HG03025 (cell line): ENCODE results near the gene NOD2.

Source experiments
- ATAC-seq: cut with Tn5 transposase; IDR thresholded peaks from one replicate; pipeline ENCODE4 v1.9.1; 2021; ENCODE audit warnings: mild to moderate bottlenecking, moderate library complexity; ENCODE audit not compliant: unreplicated experiment, low FRiP score

NOD2 gene

DNA sequence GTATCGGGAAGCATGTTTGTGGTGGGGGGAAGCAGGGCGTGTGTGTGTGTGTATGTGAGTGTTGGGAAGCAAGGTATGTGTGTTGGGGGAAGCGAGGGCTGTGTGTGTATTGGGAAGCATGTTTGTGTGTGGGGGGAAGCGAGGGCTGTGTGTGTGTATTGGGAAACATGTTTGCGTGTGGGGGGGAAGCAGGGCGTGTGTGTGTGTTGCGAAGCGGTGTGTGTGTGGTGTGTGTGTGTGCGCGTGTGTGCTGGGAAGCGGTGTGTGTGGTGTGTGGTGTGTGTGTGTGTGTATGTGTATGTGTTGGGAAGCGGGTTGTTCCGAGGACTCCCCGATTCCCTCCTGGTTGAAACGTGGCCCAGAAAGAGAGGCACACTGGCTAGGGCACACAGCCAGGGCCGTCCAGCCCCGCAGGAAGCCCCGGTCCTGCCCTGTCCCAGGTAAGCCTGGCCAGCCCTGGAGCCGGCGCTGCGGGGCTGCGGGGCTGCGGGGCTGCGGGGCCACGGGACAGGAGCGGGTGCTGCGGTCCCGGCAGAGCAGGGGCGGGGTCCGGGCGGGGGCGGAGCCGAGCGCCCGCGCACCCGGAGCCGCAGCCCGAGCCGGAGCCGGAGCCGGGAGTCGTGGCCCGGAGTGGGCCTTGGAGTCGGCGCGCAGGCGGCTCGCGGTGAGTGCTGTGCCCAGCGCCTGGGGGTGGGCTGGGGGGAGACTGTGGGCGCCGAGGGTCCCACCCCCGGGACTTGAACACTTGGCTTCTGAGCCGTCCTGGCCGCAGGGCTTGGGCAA lies at the start of gene NOD2:
NOD2 (plus strand) TSS at position 608 of the 783 bp plus-strand sequence. CDS start 5,890 bp downstream, outside the sequence.
- ATAC-seq, result no peak

DNA sequence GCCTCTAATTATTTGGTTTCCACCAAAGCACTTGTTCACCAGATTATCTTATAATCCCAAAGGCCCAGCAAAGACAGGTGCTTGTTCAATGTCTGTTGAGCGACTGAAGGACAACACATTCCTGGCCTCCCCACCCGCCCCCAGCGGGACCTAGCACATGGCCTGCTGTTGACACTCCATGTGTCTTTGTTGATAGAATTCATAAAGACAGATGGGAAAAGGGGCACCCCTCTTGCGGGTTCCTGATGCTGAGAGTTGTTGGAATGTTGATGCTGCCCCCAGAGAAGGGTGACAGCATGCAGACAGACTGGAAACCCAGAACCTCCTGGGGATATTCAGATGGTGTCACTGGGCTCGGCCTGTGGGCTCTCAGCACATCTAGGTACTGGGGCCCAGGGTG lies 49.2 kb upstream of the NOD2 start:
- no peak for ATAC-seq

DNA sequence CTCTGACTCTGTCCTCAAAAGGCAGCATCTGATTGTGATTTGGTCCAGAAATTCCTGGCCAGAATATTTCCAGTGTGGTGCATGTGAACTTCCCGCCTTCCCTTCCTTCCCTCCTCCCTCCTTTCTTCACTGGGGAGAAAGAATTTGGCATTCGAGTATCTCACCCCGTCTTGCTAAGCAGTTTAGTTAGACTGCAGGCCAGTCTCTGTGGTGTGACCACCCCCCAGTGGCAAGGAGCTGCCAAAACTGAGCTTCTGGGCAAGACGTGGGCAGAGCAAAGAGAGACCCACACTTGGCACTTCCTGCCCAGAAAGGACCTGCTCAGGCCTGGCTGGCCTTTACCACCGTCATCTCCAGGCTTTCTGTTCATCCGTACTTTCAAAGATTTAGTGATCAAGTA lies 48.7 kb upstream of the NOD2 start:
- ATAC-seq, result no peak

DNA sequence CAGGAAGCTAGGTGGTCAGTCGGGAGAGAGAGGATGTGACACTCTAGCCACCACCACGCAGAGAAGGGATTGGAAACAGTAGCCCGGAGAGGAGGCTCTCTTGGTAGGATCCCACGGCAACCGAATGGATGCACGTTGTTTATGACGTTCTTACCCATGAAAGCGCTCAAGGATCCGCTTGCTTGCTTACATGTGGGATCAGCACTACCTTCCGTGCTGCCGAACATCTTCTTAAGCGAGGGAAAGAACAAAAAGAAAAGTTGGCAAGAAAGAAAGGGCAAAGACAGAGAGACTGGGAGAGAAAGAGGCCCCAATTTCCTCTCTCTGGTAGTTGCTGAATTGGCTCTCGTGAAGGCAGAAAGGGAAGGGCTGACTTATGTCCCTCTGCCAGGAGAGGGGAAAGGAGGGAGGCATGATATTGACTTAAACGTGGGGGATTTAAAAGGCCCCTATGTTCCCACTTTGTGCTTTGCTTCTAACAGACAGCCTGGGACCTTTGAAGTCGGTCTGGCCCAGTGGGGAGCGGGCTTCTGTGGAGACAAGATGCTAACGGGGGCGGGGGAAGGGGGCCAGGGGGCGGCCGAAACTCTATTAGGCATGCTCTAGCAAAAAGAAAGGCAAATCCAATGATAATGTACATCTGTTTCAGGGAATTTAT lies 47.7 kb upstream of the NOD2 start:
- no peak for ATAC-seq

DNA sequence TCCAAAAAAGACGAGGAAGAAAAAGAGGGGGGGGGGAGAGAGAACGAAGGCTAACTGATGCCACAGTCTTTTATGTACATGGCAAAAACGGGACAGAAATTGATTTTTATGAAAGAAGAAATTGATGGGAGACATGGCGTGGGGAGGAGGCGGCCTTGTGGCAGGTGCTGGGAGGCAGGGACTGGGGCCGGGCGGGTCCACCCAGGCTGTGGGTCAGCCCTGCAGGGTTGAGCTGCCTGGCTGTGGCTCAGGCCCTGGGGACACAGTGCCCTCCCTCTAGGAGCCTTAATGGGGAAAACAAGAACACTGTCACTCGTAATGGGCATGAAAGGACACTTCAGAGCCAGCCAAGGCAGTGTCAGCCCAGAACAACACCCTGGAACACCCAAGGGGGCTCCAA lies 47.1 kb upstream of the NOD2 start:
- ATAC-seq, result no peak

DNA sequence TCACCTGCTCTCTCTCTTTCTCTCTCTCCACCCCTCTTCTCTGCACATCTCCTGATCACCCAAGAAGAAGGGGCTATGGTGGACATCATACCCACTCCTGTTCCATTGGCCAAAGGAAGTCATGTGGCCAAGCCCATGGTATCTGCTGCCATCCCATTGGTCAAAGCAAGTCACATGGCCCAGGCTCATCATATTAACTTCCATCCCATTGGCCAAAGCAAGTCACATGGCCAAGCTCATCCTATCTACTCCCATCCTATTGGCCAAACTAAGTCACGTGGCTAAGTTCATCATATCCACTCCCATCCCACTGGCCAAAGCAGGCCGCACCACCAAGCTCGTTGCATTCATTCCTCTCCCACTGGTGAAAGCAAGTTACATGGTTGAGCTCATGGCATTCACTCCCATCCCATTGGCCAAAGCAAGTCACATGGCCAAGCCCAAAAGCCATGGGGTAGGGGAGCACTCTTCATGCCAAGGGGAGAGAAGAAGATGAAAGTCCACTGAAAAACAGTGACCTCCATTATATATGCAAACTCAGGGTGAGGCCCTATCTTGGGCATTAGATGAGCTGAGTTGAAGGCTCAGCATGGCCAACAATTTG lies 41.5 kb upstream of the NOD2 start:
- ATAC-seq, result no peak

DNA sequence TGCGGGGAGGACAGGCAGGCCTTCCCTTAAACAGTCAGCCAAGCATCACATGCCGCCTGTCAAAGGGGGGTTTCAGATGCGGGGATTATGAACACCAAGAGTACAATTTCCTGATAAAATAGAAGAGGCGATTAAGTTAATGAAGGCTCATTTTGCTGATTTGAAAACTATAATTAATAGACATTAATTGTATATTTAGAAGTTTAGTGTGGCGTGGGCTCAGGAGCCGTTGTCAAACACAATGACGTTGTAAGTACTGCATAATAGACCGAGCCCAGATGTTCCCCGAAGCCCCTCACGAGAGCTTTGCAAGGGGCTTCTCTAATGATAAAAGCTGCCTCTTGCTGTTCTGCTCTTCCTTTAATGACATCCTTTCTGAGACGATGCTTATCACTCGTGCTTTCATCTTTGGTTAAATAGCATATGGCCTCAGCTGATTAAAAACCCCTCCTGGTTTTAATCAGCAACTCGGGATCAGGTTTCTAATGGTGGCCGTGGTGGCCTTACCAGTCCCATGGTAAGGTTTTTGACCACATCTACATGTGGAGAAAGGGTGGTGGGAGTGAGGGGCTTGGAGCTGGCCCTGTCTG lies 40.5 kb upstream of the NOD2 start:
- no peak for ATAC-seq

DNA sequence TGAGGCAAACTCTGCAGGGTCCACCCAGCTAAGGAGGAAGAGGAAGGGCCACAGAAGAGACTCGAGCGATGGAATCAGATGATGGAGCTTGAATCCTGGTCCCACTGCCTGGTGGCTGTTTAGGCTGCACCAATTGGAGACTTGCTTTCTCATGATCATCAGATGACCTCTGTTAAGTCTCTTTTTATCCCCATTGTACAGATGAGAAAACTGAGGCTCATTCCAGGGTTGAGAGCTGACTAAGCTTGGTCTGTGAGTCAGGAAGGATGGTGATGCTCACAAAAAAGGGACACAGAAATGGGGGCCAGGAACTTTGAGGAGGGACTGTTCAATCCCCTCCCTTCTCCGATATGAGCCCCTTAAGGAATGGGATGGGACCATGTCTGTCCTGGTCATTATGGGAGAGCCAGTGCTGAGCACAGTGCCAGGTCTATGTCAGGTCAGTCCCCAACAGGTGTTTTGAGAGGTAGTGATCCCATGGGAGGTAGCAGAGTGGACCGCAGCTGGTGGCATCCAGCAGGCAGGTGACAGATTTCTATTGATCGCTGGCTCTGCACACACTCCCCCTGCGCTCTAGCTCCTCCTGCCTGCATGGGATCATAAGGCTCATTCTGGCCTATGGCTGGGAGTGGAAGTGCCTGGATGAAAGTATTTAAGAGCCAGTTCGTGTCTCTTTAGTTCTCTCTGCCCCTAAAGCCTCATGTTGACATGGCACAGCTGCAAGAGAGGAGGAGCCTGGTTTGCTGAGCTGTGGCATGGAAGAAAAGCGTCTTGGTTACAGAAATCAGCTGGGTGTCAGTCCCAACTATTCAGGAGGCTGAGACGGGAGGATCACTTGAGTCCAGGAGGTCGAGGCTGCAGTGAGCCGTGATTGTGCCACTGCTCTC lies 39.5 kb upstream of the NOD2 start:
- ATAC-seq, result no peak

DNA sequence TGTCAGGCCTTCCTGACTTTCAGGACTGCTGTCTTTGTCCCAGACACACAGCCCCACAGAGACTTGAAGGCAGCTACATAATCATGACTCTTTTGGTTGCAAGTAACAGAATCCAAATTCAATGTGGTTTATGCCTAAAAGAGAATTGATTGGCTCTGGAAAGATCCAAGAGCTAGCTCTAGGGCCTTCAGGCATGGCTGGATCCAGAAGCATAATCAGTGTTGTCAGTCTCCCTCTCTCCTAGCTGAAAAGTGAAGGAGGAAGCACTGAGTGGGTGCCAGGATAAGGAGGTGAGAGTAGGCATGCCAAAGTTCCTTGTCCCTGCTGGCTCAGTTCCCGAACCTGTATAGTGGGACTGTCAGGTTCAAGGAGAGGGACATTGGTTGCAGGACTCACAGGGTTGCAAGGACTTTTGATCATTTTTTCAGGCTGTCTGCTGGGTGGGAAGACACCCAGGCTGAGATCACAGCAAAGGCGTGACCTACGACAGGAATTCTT lies 37.8 kb upstream of the NOD2 start:
- no peak for ATAC-seq

DNA sequence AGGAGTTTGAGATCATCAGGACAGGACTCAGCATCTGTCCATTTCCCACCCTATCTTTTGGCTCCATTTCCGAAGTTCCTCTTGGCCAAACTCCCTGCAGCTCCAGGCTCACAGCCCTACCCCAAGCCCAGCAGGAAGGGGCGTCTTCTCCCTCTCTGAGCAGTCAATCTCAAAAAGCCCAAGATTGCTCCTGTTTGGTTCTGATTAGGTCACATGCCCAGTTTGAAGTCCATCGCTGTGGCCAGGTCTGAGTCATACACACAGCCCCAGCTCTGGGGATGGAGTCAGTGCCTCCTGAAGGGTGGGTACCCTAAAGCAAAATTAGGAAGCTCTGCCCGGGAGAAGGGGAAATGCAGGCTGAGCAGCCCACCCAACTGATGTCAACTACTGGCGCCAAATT lies 36.2 kb upstream of the NOD2 start:
- no peak for ATAC-seq

DNA sequence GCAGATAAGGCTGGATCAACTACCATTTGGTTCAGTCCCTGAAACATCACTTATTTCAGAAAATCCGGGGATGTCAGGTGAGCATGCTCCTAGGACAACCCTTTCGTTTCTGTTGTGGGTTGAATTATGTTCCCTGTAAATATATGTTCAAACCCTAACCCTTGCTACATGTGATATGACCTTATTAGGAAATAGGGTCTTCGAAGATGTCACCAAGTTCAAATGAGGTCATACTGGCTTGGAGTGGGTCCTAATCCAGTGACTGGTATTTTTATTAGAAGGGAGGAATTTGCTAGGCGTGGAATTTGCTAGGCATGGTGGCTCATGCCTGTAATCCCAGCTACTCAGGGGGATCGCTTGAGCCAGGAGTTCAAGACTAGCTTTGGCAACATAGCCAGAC lies 33.6 kb upstream of the NOD2 start:
- ATAC-seq, result no peak

DNA sequence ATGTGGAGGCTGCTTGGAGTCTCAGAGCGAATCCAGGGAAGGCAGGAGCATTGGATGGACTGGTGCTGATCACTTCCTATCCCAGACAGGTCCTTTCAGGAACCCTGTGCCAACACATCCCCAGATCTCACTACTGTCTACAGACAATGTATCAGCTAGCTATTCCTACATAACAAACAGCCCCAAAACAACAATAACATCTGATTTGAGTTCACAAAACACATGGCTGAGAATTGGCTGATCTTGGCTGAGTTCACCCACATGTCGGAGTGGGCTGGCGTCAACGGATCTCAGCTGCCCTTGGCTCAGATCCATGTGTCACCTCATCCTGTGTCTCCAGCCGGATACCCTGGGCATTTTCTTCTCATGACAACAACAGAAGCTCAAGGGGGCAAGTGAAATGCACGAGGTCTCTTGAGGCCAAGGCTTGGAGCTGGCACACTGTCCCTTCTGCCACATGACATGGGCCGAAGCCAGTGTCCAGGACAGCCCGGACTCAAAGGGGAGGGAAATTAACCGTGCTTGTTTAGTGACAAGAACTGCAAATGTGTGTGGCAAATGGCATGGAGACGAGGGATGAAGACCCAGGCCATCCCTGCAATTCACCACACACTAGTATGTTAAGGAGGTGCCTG lies 31.0 kb upstream of the NOD2 start:
- ATAC-seq, result no peak

DNA sequence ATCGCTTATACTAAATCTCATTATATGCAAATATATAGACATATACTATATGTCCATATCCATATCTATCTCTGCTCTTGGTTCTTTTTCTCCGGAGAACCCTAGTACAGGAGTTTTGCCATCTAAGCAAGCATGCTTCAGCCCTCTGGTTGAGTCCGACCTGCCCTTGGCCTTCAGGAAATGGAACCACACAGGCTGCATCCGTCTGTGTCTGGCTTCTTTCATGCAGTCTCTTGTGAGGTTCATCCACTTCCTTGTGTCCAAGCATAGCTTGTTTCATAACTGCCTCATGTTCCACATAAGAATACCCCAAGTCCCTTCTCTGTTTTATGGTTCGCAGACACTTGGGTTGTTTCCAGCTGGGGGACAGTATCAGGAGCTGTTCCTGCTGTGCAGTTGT lies 29.1 kb upstream of the NOD2 start:
- no peak for ATAC-seq

DNA sequence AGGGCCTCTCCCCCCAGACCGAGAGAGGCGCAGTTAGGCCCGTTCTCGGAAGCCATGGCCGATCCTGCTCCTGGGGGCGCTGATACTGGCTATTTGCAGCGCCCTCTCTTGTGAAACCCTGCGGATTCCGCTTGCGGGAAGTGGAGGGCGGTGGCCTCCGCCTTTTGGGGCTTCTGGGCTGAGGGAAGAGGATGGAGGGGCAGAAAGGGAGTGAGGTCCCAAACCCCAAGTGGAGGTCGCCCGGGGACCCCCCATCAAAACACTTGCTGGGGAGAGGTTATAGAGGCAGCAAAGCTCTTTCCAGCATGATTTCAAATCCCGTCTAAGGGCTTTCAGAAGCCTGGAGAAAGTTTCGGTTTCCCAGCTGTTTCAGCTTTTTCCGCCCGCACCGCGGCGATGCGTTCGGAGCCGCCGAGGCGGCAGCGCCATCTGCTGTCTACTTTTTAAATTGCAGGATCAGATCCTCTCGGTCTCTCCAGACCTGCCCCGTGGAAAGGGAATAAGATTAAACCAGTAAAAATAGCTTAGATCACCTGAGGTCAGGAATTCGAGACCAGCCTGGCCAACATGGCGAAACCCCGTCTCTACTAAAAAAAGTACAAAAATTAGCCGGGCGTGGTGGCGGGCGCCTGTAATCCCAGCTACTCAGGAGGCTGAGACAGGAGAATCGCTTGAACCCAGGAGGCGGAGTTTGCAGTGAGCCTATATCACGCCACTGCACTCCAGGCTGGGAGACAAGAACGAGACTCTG lies 28.1 kb upstream of the NOD2 start:
- ATAC-seq, result no peak

DNA sequence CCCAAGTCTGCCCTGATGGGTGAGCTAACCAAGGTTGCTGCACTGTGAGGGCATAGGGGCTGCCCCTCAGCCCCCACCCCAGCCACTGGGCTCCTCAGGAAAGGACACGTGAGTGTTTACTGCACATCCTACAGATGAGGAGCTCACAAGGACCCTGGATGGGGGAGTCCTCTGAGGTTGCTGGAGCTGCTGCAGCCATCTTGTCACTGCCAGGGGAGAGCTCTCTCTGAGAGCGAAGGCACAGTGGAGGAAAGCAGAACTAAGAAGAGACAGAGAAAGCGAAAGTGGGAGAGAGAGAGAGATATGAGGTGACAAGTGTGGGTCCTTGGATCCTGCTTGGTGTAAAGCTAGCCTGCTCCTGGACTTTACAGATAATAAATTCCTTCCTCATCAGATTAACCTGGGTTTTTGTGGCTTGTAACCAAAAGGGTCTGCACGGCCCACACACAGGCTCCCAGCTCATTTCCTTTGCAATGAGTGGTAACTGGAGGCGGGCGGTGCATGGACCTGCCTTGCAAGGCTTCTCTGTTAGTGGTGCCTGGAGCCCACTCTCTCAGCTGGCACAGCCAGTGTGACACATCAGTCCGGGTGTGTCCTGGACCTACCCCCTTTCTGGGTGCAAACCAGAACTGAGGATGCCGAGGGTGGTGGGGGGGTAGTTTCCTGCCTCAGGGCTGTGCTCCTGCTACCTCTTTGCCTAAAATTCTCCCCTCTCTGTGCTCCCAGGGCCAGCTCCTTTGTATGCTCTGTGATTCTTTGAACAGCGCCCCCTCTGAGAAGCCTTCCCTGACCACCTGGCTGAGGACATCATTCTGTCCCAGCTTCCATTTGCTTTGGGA lies 26.5 kb upstream of the NOD2 start:
- ATAC-seq, result peak; percentile 65

DNA sequence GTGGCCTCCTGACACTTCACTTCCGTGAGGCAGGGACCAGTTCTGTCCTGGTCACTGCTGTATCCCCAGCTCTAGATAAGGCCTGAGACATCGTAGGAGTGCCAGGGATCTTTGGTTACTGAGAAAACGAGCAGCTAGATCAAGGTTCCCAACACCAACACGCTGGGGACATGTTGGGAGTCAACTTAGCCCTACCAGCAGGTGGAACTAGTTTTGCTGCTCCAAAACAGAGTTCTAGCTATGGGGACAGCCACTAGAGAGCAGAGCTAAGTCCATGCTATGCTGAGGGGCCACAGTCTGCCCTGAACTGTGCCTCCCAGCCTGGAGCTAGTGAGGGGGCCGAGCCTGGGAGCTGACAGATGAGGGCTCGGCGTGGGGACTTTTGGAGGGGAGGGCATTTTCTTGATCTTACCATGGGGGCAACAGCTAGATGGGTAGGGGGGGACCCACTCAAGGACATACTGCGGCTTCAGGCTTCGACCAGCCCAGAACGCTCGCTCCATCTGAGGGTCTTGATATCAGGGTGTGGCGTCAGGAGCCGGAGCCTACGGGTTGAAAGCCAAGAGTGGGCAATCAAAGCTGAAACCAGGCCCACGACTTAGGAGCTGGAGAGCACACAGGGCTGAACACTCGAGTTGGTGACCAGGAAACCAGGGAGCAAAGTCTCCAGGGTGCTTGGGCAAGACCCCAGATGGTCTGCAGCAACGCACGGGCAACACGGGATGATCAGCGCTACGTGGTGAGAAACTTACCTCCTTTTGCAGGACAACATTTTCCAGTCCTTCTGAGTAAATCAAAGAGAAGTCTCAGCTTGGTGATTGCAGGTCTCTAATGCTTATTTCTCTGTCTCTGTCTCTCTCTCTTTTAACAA lies 25.7 kb upstream of the NOD2 start:
- ATAC-seq, result no peak

DNA sequence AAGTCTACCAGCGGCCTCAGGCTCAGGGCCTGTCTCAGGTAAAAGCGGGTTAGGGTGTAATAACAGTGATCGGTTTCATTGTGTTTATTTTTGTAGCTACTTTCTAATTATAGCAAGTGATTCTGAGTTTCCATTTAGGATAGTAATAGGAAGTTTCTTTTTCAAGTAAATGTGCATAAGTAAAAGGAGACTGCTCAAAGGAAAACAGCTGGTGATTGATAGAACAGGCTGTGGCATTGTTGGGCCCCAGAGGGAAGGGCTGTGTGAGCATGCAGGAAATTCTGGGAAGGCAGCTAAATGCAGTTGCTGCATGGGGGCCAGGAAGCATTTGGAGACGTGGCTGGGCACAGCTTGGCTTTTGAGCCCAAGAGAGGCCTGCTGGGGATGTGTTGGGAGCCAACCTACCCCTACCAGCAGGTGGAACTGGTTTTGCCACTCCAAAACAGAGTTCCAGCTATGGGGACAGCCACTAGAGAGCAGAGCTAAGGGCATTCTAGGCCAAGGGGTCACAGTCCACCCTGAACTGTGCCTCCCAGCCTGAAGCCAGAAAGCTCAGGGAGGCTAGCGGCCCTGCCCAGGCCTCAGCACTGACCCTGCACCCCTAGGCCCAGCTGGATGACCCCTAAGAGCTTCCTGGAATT lies 24.9 kb upstream of the NOD2 start:
- ATAC-seq, result no peak
